NCI-H2107 (cell line): ENCODE measurements around the gene OTOF.
"Not testable (repeated sequence)": the region's sequence is repeated elsewhere in the genome, so short reads cannot be mapped to it uniquely, and the experiment has no call there.

Source experiments
- DNase-seq: peaks from one replicate; lab custom pipeline; 2025; lab: John Stamatoyannopoulos, UW

OTOF gene

DNA sequence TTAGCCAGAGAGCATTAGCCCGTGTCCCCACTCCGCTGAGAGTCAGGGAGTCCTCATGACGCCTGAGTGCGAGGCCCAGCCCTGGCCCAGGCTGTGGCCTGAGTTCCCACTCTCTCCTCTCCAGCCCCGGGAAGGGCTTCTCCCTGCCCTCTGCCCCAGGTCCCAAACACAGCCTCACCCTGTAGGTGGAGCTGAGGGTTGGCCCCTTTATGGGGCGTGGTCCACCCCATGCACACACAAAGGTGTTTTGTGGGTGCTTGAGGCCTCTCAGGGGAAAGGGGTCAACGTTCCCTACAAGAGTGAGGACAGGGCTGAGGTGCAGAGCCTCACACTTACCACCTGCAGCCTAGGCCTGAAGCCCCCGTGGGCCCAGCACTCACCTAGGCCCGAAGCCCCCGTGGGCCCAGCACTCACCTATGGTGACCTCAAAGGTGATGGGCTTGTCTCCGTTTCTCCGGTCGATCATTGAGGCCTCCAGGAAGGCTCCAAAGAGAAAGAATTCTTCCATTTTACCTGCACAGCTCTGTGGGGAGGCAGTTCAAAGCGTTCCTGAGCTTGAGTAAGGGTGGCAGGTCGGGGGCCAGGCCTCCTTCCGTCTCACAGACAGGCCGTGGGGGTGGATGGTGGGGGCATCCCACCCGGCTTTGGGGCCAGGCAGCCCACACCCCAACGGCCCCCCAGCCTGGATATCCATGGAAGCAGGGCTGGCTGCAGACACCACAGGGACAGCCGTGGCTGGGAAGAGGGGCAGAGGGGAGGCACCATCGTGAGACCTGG is 2.1 kb upstream of the OTOF start:
- DNase-seq, result no peak

GRCh38 chr2:26479131-26479788 is 1.3 kb upstream of the OTOF start:
- no peak for DNase-seq

DNA sequence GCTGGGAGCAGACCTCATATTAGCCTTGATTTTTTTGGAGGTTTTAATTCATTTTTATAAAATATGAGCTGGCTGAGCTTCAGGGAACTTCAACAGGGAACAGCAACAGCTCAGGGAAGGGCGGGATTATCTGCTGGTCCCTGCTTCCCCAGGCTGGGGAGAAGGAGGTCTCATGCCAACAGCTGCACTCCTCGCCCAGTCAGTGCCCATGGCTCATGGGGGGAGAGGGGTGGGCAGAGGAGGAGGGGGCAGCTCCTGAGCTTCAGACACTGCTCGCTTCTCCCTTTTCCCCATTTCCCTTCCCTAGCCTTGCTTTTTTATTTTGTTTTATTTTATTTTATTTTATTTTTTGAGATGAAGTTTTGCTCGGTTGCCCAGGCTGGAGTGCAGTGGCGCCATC is 442 bp upstream of the OTOF start:
- no peak for DNase-seq

DNA sequence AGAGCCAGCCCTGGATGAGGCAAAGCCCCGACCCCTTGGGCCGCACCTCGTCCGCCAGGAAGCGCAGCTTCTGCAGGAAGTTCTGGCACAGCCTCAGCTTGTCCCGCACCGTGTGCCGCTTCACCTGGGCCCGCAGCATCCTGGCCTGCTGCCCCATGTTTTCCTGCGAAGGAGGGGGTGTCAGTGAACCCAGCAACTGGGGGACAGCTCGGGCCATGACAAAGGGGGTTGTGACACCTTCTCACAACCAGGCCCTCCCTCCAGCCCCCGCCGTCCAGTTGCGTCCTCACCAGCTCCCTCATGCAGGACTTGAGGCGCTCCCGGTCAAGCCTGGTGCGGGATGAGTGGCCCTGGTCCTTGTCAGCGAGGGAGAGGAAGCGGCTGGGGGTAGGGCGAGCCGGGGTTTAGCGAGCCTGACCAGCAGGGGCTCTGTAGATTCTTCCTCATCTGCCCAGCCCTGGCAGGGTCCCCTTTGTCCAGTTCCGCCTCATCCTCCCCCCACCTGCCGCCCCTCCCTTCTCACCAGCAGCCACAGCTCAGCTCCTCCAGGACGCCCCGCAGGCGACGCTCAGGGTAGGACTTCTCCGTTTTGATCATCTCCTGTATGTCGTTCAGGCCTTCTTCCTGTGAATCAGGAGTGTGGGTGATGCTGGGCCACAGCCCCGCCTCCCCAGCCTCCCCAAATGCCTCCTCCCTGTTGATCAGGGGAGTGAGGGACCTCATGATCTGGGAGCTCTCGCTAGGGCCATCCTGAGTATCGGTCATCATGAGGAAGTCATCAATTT is 606 bp downstream of the OTOF start:
- no peak for DNase-seq

- DNase-seq, result no peak
These were observed 2.0 kb downstream of the OTOF start for GRCh38 chr2:26475832-26476501.

DNA sequence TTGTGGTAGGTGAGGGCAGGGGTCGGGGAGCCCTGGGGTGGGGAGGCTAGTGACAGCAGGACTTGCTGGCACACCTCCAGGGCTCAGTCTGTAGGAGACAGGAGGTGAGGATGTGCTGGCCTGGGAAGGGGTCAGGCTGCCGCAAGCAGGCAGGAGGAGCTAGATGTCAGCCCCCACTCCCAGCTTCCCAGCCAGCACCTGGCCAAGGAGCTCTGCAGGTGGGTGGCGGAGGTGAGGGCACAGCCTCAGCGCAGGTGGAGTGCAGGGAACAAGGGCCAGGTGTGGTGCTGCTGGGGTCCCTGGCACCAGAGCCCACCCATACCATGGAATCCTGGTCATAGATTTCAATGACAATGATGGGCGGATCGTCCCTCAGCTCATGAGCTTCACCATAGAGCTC is 2.9 kb downstream of the OTOF start:
- DNase-seq, result no peak

GRCh38 chr2:26474261-26474785 is 3.6 kb downstream of the OTOF start:
- DNase-seq, result no peak

GRCh38 chr2:26473796-26474195 is 4.1 kb downstream of the OTOF start:
- no peak for DNase-seq

DNA sequence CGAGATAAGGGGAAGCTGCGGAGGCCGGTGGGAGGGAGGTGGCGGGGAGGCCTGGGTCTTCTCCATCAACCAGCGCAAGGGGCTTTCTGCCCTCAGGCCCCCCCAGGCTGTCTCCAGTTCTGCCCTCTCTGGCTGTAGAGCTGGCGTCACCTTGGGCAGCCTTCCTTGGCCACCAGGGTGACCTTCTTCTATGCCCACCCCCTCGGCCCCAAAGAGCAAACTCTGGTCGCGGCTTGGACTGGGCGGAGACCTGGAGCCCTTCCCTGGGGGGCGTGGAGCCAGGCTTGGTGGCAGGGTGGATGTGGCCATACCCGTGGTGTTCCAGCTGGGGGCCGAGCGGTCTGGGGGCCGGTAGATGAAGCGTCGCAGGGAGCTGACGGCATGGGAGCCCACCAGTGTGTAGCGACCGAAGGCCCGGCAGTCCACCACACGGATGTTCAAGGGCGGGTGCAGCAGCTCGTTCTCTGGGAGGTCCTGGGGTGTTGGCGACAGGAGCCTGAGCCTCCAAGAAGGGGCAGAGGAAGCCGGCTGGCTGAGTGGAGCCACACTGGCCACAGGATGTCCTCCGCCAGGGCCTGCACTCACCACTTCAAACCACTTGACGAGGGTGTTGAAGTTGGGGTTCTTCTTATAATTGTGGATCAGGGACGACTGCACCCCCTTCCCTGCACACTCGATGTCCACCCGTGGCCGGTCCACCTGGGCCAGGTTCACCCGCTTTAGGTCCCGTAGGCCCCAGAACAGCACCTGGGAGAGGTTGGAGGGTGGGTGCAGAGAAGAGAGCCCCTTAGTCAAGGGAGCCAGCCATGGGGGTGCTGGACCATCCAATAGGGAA is 4.9 kb downstream of the OTOF start:
- DNase-seq, result no peak

- no peak for DNase-seq
These were observed 5.9 kb downstream of the OTOF start for GRCh38 chr2:26471766-26472706.

DNA sequence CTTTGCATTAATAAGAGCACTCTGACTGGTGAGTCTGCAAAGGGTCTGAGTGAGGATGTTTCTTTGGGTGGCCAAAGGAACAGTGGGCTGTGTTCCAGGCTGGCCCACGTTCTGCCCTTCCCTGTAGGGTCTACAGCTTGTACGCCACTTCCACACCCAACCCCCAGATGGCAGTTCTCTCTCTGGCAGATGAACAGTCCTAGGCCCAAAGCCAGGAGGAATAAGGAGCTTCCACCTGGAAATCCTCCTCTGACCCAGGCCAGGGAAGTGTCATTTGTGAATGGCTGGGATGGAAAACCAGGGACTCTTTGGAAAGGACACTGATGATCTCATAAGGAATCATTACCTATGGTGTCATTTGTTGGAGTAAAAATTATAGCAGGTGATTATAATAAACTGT is 6.6 kb downstream of the OTOF start:
- DNase-seq, result no peak

- DNase-seq, result no peak
These were observed 7.2 kb downstream of the OTOF start for GRCh38 chr2:26470601-26471260.

- DNase-seq, result no peak
These were observed 8.0 kb downstream of the OTOF start for GRCh38 chr2:26469955-26470354.

DNA sequence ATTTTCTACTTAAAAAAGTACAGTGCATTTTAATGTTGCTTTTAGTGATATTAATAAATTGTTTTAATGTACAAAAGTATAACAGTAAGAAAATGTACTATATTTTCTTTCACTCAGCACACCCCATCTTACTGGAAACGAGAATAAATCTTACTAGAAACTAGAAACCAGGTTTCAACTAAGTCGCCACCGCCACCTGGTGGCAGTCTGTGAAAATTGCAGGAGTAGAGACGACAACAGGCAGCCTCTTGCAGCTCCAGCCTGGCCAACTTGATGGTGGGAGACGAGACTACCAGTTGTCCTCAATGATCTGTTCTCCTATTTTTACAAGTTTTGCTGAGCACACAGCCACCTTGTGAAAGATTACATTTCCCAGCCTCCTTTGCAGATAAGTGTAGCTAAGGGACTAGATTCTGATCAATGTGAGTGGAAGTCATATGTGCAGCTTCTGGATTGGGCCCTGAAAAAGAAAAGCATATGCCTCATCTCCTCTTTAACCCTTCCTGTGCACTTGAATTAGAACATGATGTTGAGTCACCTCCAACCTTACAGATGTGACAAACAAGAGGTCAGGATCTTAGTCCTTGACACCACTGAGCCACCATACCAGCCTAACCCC is 8.7 kb downstream of the OTOF start:
- peak; percentile 11 for DNase-seq

DNA sequence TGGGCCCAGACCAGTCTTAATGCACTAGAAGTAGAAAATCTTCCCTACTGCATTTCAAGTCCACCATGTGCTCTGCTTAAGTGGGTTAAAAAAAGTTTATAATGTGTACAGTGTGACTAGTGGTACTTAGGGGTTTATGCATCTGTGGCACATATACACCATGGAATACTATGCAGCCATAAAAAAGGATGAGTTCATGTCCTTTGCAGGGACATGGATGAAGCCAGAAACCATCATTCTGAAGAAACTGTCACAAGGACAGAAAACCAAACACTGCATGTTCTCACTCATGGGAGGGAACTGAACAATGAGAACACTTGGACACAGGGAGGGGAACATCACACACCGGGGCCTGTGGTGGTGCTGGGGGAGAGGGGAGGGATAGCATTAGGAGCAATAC is 9.4 kb downstream of the OTOF start:
- DNase-seq, result not testable (repeated sequence)

- no peak for DNase-seq
These were observed 11.1 kb downstream of the OTOF start for GRCh38 chr2:26466662-26467310.

DNA sequence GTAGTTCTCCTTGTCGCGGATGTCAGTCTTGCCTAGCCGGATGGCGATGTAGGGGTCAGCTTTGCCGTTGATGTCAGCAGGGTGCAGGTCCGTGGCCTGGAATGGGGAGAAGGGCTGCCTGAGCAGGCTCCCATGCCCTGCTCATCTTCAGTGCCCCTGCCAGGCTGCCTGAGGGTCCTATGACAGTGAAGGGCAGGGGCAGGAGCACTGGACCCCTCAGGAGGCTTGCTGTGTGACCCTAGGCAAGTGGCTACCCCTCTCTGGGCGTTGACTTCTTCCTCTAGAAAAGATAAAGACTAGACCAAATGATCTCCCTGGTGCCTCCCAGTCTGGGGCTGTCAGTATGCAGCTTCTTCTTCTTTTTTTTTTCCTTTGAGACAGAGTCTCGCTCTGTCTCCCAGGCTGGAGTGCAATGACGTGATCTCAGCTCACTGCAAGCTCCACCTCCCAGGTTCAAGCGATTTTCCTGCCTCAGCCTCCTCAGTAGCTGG is 11.9 kb downstream of the OTOF start:
- no peak for DNase-seq

- DNase-seq, result no peak
These were observed 12.5 kb downstream of the OTOF start for GRCh38 chr2:26465266-26465925.
